AG08396 (cell line): Measurements from ENCODE around the gene SIDT1.
A peak's percentile ranks its signal among the peaks of the same experiment; 100 is the strongest.

Source experiments
- DNase-seq: peaks from one replicate; pipeline ENCODE4 v3.0.0; 2012; ENCODE audit warnings: low spot score, mixed read lengths

Gene SIDT1

GRCh38 chr3:113597596-113598354, 65.4 kb downstream of the SIDT1 start:
- DNase-seq: no peak

- no peak for DNase-seq
These were observed 68.2 kb downstream of the SIDT1 start for GRCh38 chr3:113600418-113601182.

- DNase-seq: no peak
These were observed 68.9 kb downstream of the SIDT1 start for GRCh38 chr3:113601240-113601639.

- no peak for DNase-seq
These were observed 69.9 kb downstream of the SIDT1 start for GRCh38 chr3:113602256-113602655.

GRCh38 chr3:113602836-113603235, 70.5 kb downstream of the SIDT1 start:
- DNase-seq: no peak

GRCh38 chr3:113606539-113607218, 74.3 kb downstream of the SIDT1 start:
- no peak for DNase-seq

- no peak for DNase-seq
These were observed 74.9 kb downstream of the SIDT1 start for GRCh38 chr3:113607219-113607596.

GRCh38 chr3:113614402-113614801, 82.0 kb downstream of the SIDT1 start:
- DNase-seq: no peak

- no peak for DNase-seq
These were observed 83.6 kb downstream of the SIDT1 start for GRCh38 chr3:113615976-113616375.

- no peak for DNase-seq
These were observed 85.4 kb downstream of the SIDT1 start for GRCh38 chr3:113617726-113618125.

- no peak for DNase-seq
These were observed 87.7 kb downstream of the SIDT1 start for GRCh38 chr3:113620091-113620490.

- DNase-seq: no peak
These were observed 91.0 kb downstream of the SIDT1 start for GRCh38 chr3:113623324-113623723.

- no peak for DNase-seq
These were observed 91.5 kb downstream of the SIDT1 start for GRCh38 chr3:113623811-113624210.

GRCh38 chr3:113625834-113626233, 93.5 kb downstream of the SIDT1 start:
- no peak for DNase-seq

- peak; percentile 64 for DNase-seq
These were observed 94.4 kb downstream of the SIDT1 start for GRCh38 chr3:113626503-113627371.

- no peak for DNase-seq
These were observed 96.0 kb downstream of the SIDT1 start for GRCh38 chr3:113628316-113628715.

GRCh38 chr3:113628788-113629187, 96.4 kb downstream of the SIDT1 start:
- no peak for DNase-seq

GRCh38 chr3:113629584-113630421, 97.4 kb downstream of the SIDT1 start:
- DNase-seq: no peak

- DNase-seq: no peak
These were observed 98.7 kb downstream of the SIDT1 start for GRCh38 chr3:113630956-113631542.

GRCh38 chr3:113631573-113631972, 99.2 kb downstream of the SIDT1 start:
- no peak for DNase-seq
